ENCODE results near the gene UACA.

The UACA gene

GRCh38 chr15:70633103-70633831 lies 130.1 kb downstream of the UACA start:
- DNase-seq (ENCODE audit: low read depth) = peak; percentile 51
- H3K4me3 ChIP-seq (ENCODE audit: low read depth, low read length) = no peak overlapping the region
- TF ChIP-seq CTCF (IDR thresholded peaks at IDR 0.05; ENCODE audit: low read depth, low read length) = no peak
- TF ChIP-seq MAX (IDR thresholded peaks at IDR 0.05; ENCODE audit: low read depth, low read length) = no peak
- TF ChIP-seq MYC (IDR thresholded peaks at IDR 0.05; ENCODE audit: low read depth, low read length) = no peak
- no peak for TF ChIP-seq POLR2A (IDR thresholded peaks at IDR 0.05; ENCODE audit: extremely low read depth, insufficient read length)

- no peak for TF ChIP-seq MYC (IDR thresholded peaks at IDR 0.05; ENCODE audit: low read depth, low read length)
- no peak for TF ChIP-seq MAX (IDR thresholded peaks at IDR 0.05; ENCODE audit: low read depth, low read length)
- no peak for TF ChIP-seq POLR2A (IDR thresholded peaks at IDR 0.05; ENCODE audit: extremely low read depth, insufficient read length)
- no peak overlapping the region for H3K4me3 ChIP-seq (ENCODE audit: low read depth, low read length)
- DNase-seq (ENCODE audit: low read depth) = peak; percentile 49
Observed at GRCh38 chr15:70632491-70633102, 130.8 kb downstream of the UACA start.

DNA sequence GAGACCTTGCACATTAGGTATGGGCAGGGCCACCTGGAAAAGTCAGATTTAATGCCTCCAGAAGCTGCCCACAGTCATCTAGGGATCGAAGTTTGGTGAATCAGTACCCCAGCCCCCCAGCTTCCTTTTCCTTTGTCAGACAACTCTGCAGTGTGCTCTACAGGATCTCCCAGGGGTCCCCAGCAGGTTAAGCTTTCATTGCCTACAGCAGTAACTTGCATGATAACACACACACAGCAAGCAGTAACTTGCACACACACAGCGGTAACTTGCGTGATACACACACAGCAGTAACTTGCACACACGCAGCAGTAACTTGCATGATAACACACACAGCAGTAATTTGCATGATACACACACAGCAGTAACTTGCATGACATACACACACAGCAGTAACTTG lies 131.3 kb downstream of the UACA start:
- no peak overlapping the region for H3K4me3 ChIP-seq (ENCODE audit: low read depth, low read length)
- peak; percentile 58 for DNase-seq (ENCODE audit: low read depth)
- TF ChIP-seq MAX (IDR thresholded peaks at IDR 0.05; ENCODE audit: low read depth, low read length) = no peak
- no peak for TF ChIP-seq MYC (IDR thresholded peaks at IDR 0.05; ENCODE audit: low read depth, low read length)
- no peak for TF ChIP-seq CTCF (IDR thresholded peaks at IDR 0.05; ENCODE audit: low read depth, low read length)
- no peak for TF ChIP-seq POLR2A (IDR thresholded peaks at IDR 0.05; ENCODE audit: extremely low read depth, insufficient read length)

DNA sequence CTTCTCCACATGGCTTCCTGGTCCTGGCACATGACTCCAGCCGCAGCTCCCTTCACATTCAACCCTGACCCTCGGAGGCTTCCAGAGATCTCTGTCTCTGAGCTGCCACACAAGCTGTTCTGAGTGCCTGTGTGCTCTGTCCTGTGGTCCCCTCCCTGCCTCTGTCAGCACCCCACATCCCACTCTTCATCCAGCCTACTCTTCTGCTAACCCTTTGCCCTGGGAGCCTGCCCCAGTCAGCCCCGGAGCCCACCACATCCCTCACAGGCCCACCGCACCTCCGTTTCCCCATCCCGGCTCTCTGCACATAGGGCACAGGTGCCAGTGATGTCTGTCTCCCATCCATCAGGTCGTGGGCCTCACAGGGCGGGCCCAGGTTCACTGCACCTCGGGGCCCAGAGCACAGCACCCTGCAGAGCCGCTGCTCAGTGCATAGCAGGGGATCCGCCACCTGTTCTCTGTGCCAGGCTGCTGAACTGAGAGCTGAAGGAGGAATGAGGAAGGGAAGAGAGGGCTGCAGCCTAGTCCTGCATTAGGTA lies 133.6 kb downstream of the UACA start:
- DNase-seq (ENCODE audit: low read depth) = peak; percentile 35
- no peak overlapping the region for H3K4me3 ChIP-seq (ENCODE audit: low read depth, low read length)
- TF ChIP-seq CTCF (IDR thresholded peaks at IDR 0.05; ENCODE audit: low read depth, low read length) (no peak), POLR2A (IDR thresholded peaks at IDR 0.05; ENCODE audit: extremely low read depth, insufficient read length) (no peak), MAX (IDR thresholded peaks at IDR 0.05; ENCODE audit: low read depth, low read length) (no peak), MYC (IDR thresholded peaks at IDR 0.05; ENCODE audit: low read depth, low read length) (no peak)

DNA sequence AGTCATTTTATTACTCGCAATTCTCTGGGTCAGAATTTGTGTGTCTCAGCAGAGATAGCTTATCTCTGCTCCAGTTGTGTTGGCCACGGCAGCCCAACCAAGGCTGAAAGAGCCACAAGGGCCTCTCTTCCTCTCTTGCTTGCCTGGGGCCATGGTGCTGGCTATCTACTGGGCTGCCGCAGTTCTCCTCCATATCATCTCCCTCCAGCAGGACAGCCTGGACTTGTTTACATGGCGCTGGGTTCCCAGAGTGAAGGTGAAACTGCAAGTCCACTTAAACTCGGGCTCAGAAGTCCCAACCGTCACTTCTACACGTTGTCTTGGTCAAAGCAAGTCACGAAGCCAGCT lies 134.8 kb downstream of the UACA start:
- DNase-seq (ENCODE audit: low read depth) = no peak
- TF ChIP-seq CTCF (IDR thresholded peaks at IDR 0.05; ENCODE audit: low read depth, low read length) (no peak), MYC (IDR thresholded peaks at IDR 0.05; ENCODE audit: low read depth, low read length) (no peak), MAX (IDR thresholded peaks at IDR 0.05; ENCODE audit: low read depth, low read length) (no peak), POLR2A (IDR thresholded peaks at IDR 0.05; ENCODE audit: extremely low read depth, insufficient read length) (no peak)
- H3K4me3 ChIP-seq (ENCODE audit: low read depth, low read length) = peak overlapping the region; percentile 29

All from NB4 (cell line).